CD4-positive, alpha-beta T cell treated with Interferon gamma for 1 hour (primary cell): ENCODE measurements around the gene CEP85.
"Not testable (repeated sequence)": the region's sequence is repeated elsewhere in the genome, so short reads cannot be mapped to it uniquely, and the experiment has no call there.

Source experiments
- DNase-seq: peaks from one replicate; pipeline ENCODE4 v3.0.0-alpha.2; 2020

Gene CEP85

DNA sequence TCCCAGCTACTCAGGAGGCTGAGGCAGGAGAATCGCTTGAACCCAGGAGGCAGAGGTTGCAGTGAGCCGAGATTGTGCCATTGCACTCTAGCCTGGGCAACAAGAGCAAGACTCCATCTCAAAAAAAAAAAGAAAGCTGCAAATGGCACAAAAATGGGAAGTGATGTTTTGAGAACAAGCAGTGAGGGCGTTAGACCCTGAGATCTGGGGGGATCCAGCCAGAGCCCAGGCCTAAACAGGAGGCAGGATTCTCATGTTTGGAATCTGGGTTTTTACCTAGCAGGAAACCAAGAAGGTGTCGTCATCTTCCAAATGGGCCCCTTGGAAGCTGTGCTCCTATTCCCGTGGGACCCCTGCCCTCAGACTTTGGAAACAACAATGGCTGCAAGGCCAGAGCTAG is 58.7 kb downstream of the CEP85 start:
- not testable (repeated sequence) for DNase-seq

DNA sequence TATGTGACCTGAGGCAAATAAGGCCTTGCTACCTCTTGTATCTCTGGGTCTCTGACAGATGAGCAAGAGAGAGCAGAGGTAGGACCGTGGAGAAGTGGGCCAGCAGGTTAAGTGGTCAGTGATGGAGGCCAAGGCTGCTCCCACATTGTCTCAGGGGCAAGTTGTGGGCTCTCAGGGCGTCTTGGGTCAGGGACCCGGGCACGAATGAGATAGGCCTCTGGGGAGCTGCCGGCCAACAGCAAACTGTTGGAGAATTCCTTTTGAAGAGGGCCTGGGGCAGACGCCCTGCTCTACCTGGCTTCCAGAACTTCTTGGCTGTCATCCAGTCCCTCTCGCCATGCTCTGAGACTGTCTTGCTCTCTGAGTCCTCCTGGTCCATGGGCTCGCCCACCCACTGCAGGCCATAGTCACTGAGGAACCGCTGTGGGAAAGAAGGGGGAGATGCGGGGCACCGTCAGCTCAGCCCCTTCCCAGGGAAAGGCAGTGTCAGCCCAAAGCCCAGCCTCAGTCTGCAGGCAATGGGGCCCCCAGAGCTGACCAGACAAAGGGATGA is 60.0 kb downstream of the CEP85 start:
- no peak for DNase-seq

DNA sequence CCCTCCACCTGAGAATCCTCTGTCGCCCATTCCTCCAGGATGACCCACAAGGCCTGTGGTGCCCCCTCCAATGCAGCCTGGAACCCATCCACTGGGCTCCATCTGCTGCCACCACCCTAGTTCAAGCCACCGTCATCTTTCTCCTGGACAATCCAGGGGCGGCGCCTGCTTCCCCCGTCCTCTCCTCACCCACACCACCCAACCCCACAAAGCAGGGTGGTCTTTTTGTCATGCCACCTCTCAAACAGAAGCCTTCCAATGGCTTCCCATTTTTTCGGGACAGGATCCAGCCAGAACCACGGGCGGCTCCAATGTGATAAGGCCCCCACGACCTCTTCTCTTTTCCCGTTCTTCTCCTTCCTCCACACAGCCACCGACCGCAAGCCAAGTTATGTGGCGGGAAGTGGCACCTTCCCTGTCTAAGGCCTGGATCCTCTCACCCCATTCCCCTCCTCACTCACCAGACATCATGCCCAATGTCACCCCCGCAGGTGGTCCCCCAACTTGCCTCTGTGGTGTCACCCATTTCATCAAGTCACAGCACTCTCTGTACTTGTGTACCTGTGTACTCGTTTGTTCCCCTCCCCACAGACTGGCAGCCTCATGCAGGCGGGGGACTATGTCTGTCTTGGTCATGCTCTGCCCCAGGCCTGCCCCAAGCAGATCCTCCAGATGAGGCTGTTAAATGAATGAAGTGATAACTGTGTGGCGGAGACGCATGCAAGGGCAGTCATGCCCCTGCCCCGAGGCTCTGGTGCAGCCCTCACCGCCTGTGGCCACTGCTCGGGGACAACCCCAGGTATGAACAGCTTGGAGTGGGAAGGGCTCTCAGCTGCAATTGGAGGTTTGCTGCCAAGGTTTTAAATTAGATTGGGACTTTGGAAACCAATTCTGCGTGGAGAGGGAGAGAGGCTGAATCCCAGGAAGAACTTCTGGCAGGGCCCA is 61.5 kb downstream of the CEP85 start:
- no peak for DNase-seq

DNA sequence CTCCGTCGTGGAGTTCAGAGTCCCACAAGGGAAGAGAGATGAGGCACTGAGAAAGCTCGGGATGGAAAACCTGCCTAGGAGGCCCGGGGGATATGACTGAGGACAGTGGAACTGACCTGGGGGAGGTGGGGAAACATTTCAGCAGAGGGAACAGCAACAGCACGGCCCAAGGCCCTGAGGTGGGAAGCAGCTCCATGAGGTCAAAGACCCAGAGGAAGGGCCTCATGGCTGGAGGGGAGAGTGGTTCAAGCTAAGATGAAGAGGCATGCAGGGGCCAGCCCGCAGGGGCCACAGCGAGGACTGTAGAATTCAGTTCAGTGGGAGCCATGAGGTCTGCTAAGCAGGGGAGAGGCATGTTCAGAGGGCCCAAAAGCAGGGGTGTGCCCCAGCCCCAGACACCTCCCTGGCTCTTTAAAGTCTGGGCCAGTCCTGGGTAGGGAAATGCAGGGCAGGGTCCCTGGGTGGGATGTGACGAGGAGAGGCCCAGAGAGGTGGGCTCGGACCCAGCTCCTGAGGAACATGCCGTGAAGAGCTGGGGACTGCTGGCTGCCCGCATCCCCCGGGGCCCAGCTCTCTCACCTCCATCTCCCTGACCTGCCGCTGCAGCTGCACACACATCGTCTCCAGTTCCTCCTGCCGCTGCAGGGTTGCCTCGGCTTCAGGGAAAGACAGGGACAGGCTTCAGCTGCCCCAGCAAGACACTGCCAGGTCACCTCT is 62.5 kb downstream of the CEP85 start:
- no peak for DNase-seq

DNA sequence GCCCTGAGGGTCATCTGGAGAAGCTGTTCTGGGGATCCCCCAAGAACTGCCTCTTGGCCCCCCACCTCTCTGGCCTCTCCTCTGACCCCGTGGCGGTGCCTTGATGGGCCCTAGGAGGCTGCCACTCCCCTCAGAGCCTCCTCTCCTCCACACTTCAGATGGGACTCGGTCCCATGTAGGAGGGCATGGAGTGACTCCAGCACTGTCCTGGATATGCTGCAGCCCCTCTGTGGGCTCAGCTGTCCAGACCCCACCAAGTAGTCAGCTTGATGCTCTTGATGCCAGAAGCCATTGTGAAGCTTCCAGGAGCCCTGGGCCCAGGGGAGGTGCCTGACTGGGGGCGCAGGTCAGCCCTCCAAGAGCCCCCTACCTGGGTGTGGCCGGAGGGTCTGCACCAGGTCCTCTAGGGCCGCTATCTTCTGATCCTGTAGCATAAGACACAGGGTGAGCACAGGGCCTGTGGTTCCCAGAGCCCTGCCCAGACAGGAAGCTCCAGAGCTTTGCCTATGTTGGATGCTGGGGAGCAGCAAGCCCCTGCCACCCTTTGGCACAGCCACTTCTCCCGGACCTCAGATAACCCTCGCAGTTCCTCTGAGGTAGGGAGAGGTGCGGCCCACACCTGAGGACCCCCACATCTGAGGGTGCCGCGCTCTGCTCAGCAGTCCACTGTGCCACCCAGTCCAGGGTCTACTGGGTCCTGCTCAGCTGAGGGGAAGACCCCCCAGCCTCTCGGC is 63.2 kb downstream of the CEP85 start:
- no peak for DNase-seq

DNA sequence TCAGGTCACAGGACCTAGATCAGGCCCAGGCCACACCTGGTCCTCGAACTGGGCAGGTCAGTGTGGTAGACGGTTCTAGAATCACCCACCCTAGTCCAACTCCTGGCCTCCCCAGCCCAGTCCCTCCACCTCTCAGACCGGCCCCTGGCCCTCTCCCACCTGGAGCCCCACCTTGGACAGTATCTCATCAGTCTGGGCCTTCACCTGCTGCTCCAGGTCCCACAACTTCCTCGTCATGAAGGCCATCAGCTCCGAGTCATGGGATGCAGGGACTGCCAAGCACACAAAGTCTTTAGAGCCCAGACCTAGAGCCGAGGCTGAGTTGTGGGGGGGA is 63.8 kb downstream of the CEP85 start:
- DNase-seq = no peak

DNA sequence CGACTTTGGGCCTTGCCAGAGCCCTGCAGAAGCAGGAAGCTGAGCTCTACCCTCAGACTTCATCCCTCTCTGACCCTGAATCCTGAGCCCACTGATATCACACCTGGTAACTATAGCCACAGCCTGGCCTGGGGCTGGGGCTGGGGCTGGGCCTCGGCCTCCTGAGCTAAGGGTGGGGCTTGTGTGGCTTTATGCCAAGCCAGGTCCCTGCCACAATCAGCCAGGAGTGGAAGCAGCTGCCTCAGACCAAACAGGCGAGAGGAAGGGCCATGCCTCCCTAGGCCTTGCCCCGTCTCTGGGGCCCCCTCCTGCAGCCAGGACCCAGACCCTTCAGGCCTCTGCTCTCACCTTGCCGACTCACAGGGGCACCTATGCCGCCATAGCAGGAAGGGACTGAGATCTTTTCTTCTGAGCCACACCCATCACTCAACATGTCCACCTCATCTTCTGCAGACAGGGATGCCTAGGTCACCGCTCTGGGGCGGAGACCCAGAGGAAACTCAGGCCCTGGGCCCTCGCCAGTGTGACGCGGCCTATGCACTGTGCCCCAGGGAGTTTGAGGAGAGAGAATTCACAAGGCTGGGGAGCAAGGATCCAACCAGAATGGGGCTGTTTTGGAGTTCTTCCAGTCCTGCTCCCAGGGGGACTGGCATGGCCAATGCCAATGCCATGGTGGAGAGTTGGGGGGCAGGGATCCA is 66.7 kb downstream of the CEP85 start:
- no peak for DNase-seq

DNA sequence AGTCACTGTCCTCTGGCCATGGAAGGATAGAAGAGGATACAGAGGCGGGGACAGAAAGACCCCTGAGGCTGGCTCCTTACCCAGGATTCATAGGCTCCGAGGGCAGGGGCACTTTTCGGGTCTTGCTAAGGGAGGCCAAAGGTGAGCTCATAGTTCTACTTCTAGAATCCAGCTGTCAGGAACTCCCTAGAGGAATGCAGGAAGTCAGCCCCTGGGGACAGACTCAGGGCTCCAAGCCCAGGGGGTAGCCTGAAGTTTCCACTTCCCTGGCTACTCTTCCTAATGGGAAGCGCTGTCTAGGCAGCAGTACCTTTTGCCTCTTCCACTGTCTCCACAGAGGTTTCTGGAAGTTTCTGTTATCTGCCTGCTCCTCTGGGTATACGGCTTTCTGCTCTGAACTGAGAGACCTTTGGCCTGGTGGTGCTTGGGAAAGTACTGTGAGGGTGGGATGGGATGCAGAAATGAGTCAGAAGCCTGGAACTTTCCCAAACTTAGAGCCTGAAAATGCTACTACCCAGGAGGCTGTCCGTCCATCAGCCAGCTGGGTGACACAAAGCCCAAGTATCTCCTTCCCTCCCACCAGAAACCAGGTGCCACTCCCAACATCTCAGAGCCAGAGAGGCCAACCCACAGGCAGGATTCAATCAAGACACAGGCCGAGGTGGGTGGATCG is 68.9 kb downstream of the CEP85 start:
- no peak for DNase-seq

DNA sequence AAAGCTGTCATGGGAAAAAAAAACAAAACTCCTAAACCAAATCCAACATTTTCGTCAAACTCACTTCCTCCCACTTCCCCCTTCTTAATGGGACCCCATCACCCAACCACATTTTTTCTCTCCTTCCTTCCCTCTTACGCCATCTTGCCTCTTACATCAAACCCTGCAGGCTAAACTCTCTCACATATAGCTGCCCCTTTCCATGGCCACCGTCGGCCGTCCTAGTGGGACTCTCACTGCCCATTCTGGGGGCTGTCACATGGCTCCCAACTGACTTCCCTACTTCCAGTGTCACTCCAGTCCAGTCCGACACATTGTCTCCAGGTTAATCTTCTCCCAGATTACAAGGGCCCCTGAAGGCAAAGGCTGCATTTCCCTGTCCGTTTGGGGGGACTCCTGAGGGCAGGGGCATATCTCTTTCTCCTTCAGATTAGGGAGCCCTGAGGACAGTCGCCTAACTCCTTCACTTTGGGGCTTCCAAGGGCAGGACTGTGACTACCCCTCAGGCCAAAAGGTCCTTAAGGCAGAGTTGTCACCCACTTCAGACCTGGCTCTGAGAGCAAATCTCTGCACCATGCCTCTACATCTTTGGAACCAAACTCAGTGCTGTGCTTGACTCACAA is 71.8 kb downstream of the CEP85 start:
- no peak for DNase-seq

DNA sequence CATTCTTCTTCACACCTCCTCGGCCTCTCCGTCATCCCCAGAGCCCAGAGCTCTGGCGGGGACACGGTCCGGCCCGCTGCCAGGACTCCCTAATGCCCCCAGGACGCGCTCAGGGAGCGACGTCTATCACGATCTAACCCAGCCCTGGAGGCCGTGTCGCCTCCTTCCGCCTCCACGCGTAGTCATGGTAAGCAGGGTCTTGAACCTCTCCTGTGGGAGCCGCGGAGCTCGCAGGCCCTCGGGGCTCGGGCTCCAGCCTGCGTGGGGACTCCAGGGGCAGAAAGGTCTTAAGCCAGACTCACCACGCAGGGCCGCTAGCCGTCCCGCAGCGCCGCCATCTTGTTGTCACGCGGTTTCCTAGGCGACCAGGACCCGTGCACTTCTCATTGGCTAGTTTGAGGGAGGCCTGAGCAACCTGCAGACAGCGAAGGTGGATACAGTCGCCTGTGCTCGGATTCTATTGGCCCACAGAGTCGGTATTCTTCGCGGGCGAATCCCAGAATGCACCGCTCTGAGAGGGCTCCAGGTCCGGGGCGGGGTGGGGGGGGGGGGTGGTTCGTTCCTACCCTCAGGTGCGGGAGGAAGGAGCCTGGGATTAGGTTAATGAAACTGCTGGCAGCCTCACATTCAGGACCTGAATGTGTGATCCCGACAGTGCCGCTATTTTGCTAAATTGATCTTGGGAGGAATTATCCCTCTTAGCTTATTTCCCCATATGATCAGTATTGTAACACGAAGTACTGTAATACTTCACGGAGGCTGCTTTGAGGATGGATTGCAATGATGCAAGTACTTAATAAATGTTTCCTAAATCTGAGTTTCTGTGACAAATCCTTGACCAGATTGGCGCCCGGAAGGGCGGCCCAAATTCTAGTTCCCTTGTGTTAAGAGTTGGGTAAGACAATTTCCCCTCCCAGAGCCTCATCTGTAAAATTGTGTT is 72.6 kb downstream of the CEP85 start, which contains the start of gene UBXN11:
Gene UBXN11 (minus strand): TSS at position 347 of the 940 bp plus-strand sequence. CDS start 3,753 bp downstream, outside the sequence.
- peak; percentile 92 for DNase-seq

DNA sequence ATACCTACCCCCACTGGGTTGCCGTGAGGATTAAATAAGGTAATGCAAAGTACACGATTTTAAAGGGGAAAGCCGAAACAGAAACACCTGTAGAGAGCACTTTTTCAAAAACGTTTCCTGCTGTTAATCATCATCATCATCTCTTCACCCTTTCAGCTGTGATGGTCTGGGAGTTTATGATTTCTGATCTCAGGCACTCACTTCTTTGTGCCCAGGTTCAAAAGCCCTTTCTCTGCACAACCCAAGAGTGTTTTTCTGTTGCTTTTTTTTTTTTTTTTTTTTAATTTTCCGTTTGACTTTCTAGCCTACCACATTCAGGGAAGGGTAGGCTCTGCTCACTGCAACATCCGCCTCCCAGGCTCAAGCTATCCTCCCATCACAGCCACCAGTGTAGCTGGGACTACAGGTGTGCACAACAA is 73.4 kb downstream of the CEP85 start:
- no peak for DNase-seq

DNA sequence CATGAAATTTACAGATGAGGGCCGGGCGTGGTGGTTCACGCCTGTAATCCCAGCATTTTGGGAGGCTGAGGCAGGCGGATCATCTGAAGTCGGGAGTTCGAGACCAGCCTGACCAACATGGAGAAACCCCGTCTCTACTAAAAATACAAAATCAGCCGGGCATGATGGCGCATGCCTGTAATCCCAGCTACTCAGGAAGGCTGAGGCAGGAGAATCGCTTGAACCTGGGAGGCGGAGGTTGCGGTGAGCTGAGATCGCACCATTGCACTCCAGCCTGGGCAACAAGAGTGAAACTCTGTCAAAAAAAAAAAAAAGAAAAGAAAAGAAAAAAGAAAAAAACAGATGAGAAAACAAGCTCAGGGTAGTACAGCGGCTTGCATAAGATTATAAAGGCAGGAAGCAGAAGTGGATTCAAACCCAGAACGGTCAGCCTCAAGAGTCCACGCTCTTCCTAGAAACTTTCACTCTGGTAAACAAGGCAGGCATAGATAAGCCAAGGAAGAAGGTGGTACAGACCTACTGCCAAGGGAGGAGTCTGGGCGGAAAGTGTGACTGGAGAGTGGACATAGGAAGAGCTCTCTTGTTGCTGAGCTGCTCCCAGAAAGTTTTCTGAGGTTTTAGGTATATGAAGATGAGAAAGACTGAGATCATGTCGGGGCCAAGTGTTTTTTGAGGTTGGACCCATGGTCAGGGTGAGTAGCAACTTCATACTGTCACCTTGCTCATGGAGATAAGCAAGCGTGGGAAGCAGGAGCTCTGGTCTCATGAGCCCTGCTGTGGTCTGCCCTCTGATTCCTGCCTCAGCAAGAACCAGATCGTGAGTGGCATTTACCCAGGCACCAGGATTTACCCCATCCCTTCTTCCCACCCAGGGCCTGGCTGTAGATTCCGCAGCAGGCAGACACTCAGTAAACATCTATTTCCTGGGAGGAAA is 74.2 kb downstream of the CEP85 start:
- DNase-seq = not testable (repeated sequence)

DNA sequence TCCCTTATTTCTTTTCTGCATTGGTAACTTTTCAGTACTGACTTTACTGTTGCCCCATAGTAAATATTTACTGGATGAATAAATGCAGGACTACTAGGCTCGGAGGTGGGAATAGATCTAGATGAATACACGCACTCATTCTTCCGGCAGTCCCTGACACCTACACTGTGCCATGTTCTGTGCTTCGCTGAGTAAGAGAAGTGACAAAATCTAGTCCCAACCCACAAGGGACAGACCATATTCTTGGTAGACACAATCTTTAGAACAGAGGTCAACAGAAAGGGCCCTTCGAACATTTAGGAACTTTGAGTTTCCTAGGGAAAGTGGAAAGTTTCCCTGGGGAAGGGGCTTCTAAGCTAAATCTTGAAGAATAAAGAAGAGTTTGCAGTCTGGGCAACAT is 80.5 kb downstream of the CEP85 start:
- no peak for DNase-seq

DNA sequence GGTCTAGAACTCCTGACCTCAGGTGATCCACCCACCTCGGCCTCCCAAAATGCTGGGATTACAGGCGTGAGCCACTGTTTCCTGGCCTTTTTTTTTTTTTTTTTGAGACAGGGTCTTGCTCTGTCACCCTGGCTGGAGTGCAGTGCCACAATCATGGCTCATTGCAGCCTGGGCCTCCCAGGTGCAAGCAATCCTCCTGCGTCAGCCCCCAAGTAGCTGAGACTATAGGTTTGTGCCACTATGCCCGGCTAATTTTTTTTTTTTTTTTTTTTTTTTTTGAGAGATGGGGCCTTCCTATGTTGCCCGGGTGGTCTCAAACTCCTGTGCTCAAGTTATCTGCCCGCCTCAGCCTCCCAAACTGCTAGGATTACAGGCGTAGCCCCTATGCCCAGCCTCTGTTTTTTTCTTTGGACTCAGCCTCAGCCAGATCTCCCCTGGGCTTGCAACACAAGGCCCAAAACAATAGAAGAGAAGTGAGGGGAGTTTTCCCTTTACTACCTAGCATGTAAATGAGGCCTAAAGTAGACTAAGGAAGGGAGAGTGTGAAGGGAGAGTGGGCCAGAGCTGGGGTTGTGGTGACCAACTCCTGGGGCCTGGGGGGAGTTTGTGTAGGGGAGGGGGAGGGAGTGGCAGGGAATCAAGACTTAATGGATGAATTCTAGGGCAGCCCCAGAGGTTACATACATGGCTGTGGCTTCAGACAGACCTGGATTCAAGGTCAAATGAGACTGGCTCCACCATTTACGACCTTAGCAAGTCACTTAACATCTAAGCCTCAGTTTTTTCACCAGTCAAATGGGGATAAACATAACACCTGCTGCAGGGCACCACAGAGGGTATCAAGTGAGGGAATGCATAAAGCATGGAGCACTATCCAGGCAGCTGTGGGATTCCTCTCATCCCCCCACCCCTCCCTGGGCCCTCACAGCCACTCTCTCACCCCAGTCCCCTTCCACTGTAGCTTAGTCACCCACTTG is 82.2 kb downstream of the CEP85 start:
- DNase-seq = no peak

DNA sequence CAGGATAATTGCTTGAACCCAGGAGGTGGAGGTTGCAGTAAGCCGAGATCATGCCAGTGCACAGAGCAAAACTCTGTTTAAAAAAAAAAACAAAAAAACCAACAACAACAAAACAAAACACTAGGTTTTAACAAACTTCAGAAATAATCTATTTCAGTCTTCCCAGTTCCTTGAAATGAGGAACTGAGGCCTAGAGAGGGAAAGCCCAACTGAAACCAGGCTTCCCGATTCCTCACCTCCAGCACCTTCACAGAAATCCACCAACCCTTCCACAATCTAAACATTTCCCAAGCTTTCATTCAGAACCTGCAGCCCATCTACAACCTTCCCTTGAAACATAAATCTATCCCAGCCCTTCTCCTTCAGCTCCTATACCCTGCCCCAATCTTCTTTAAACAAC is 83.1 kb downstream of the CEP85 start:
- DNase-seq = no peak

DNA sequence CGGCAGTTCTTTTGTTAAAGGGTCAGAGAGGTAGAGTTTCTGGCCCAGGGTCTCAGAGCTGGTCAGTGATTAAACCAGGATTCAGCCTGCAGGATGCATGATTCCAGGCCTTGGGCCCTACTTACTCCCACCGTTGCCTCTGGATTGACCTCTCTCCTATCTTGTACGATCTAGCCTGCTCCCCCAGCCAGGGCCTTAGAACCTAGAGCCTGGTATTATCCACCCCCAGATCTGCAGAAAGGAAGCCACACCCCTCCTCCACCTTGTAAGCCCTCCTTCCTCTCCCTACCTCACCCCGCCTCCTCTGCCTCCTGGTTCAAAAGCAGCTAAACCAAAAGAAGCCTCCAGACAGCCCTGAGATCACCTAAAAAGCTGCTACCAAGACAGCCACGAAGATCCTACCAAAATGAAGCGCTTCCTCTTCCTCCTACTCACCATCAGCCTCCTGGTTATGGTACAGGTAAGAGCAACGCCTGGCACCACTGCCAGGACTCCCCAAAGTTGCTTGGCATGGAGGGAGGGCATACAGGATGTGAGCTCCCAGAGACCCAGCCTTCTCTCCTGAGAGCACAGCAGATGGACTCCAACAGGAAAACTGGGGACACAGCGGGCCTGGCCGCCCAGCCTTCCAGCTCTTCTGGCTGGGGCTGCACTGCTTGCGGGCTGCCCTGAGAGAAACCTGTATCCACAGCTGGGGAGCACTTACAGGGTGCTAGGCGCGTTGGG is 83.8 kb downstream of the CEP85 start, which contains the start of gene CD52:
Gene CD52 (plus strand): TSS at position 347 of the 726 bp plus-strand sequence. CDS start 60 bp downstream, at position 407.
- peak; percentile 73 for DNase-seq
